ENCODE results near the gene HTT.
"Not testable (repeated sequence)": the region's sequence is repeated elsewhere in the genome, so short reads cannot be mapped to it uniquely, and the experiment has no call there.

Gene HTT

GRCh38 chr4:3124070-3124767 lies 49.7 kb downstream of the HTT start:
- no peak for DNase-seq

- no peak for DNase-seq
Measured at GRCh38 chr4:3127112-3127511, 52.6 kb downstream of the HTT start.

GRCh38 chr4:3128058-3128457 lies 53.6 kb downstream of the HTT start:
- no peak for DNase-seq

- DNase-seq = no peak
Measured at GRCh38 chr4:3128976-3129375, 54.5 kb downstream of the HTT start.

GRCh38 chr4:3130201-3130600 lies 55.7 kb downstream of the HTT start:
- no peak for DNase-seq

GRCh38 chr4:3130826-3131225 lies 56.3 kb downstream of the HTT start:
- DNase-seq = no peak

GRCh38 chr4:3134201-3134600 lies 59.7 kb downstream of the HTT start:
- no peak for DNase-seq

- DNase-seq = peak; percentile 5
Measured at GRCh38 chr4:3135155-3136011, 60.9 kb downstream of the HTT start.

- no peak for DNase-seq
Measured at GRCh38 chr4:3136454-3136853, 62.0 kb downstream of the HTT start.

- DNase-seq = no peak
Measured at GRCh38 chr4:3137908-3138307, 63.4 kb downstream of the HTT start.

- DNase-seq = no peak
Measured at GRCh38 chr4:3145234-3145924, 70.9 kb downstream of the HTT start.

GRCh38 chr4:3148926-3149325 lies 74.4 kb downstream of the HTT start:
- DNase-seq = no peak

- DNase-seq = not testable (repeated sequence)
Measured at GRCh38 chr4:3151238-3151637, 76.8 kb downstream of the HTT start.

- no peak for DNase-seq
Measured at GRCh38 chr4:3157366-3157765, 82.9 kb downstream of the HTT start.

- DNase-seq = no peak
Measured at GRCh38 chr4:3158841-3159240, 84.4 kb downstream of the HTT start.

GRCh38 chr4:3160438-3160837 lies 86.0 kb downstream of the HTT start:
- DNase-seq = no peak

- not testable (repeated sequence) for DNase-seq
Measured at GRCh38 chr4:3161044-3161443, 86.6 kb downstream of the HTT start.

- not testable (repeated sequence) for DNase-seq
Measured at GRCh38 chr4:3166434-3166833, 92.0 kb downstream of the HTT start.

GRCh38 chr4:3168029-3168428 lies 93.5 kb downstream of the HTT start:
- peak; percentile 57 for DNase-seq

- no peak for DNase-seq
Measured at GRCh38 chr4:3174371-3175338, 100.2 kb downstream of the HTT start.

- no peak for DNase-seq
Measured at GRCh38 chr4:3176367-3177229, 102.1 kb downstream of the HTT start.
